ENCODE results near the gene B9D2. TPM values are rescaled to one million over a fixed set of nuclear protein-coding genes. Genes with fewer than 3 reads are reported as not detected.

Gene B9D2
- total RNA-seq, 4 donors from 2014 or later: 5.9 to 12.5 (median 9.9) TPM

DNA sequence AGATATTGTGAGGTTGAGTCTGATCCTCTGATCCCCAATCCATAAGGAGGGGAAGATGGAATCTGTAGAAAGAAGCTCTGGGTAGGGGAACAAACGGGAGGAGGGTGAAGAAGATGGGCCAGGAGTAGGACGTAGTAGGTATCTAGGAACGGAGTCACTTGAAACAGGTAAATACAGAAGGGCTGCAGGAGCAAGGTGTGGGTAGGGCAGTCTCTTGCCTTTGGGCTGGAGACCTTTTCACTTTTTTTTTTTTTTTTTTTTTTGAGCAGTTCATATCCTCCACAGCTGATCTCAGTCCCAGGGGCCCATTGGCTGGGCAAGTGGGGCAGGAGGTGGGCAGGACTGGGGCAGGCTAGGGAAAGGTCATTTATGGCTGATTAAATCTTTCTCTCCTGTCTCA, 35.1 kb upstream of the B9D2 start:
- WGBS, 2 donors: 83 to 84% methylated on average over 3 of the region's 3 CpGs
- H3K4me1 ChIP-seq: peaks cover 27 to 33% of the 10 kb centered on the region in 2 donors

DNA sequence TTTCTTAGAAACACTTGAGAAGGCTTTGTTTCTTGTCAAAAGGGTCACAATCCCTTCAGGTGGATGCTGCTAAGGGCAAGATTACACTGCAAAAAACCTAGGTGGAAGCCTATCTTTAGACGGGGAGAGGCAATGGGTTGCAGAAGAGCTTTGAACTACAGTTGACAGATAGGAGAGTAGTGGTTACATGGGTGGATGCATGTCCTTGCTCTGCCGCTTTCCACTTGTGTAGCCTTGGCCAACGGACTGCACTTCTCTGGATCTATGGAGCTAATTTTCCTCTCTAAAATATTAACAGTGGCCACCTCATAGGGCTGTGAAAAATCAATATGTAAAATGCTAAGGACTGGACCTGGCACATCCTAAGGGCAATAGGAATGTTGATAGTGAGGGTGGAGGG, 34.6 kb upstream of the B9D2 start:
- no peak for DNase-seq
- H3K36me3 ChIP-seq: no peaks in the 10 kb centered on the region
- WGBS, 2 donors: 25 to 34% methylated on average over 3 of the region's 3 CpGs
- TF ChIP-seq, protein P1, sequence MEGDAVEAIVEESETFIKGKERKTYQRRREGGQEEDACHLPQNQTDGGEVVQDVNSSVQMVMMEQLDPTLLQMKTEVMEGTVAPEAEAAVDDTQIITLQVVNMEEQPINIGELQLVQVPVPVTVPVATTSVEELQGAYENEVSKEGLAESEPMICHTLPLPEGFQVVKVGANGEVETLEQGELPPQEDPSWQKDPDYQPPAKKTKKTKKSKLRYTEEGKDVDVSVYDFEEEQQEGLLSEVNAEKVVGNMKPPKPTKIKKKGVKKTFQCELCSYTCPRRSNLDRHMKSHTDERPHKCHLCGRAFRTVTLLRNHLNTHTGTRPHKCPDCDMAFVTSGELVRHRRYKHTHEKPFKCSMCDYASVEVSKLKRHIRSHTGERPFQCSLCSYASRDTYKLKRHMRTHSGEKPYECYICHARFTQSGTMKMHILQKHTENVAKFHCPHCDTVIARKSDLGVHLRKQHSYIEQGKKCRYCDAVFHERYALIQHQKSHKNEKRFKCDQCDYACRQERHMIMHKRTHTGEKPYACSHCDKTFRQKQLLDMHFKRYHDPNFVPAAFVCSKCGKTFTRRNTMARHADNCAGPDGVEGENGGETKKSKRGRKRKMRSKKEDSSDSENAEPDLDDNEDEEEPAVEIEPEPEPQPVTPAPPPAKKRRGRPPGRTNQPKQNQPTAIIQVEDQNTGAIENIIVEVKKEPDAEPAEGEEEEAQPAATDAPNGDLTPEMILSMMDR (IDR thresholded peaks at IDR 0.05): no peak
- peaks cover 26 to 28% of the 10 kb centered on the region in 2 donors for H3K4me1 ChIP-seq
- peak overlapping the region in 2 of 3 donors; percentile 64 to 88 for H3K4me3 ChIP-seq (replicated peaks in 1 of 3)
- H3K27ac ChIP-seq: no peak overlapping the region
- intact Hi-C loops (cut with DNase I): no loop called here
- H3K27me3 ChIP-seq: no peaks in the 10 kb centered on the region
- no peaks in the 10 kb centered on the region for H3K9me3 ChIP-seq

More for the DNA sequence above, 35.1 kb upstream of the B9D2 start:
- TF ChIP-seq POLR2A (IDR thresholded peaks at IDR 0.05): no peak
- TF ChIP-seq, protein P1 (IDR thresholded peaks at IDR 0.05): no peak
- no peaks in the 10 kb centered on the region for H3K27me3 ChIP-seq
- DNase-seq: no peak
- no peak overlapping the region for H3K4me3 ChIP-seq (replicated peaks in 1 of 3)
- intact Hi-C loops (cut with DNase I): no loop called here
- H3K27ac ChIP-seq: no peak overlapping the region
- H3K9me3 ChIP-seq: no peaks in the 10 kb centered on the region
- no peaks in the 10 kb centered on the region for H3K36me3 ChIP-seq

DNA sequence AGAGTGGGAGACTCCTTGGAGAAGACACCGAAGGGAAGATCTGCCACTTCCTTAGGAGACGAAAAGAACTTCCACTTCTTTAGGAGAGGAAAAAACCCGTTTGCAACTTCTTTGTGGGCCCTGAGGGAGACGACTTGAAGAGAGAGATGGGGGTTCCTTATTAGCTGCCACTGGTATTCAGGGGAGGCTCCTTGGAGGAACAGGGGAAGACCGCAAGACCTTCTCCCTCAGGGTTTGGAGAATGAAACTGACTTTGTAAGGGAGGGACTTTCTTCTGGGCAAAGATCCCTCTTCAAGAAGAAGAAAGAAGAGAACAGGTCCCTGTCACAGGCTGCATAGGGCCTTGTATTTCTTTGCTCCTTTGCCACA, 34.1 kb upstream of the B9D2 start:
- intact Hi-C loops (cut with DNase I): no loop called here
- TF ChIP-seq, protein P1 (IDR thresholded peaks at IDR 0.05): no peak
- TF ChIP-seq POLR2A (IDR thresholded peaks at IDR 0.05): no peak
- WGBS, 2 donors: 0% methylated on average over 5 of the region's 5 CpGs
- H3K27ac ChIP-seq: peak overlapping the region; percentile 82 to 90 (median 88)
- peak overlapping the region; percentile 49 to 88 (median 64) for H3K4me3 ChIP-seq (replicated peaks in 1 of 3)
- H3K27me3 ChIP-seq: no peaks in the 10 kb centered on the region
- no peaks in the 10 kb centered on the region for H3K36me3 ChIP-seq
- no peak for DNase-seq
- peaks cover 21 to 23% of the 10 kb centered on the region in 2 donors for H3K4me1 ChIP-seq
- H3K9me3 ChIP-seq: no peaks in the 10 kb centered on the region

DNA sequence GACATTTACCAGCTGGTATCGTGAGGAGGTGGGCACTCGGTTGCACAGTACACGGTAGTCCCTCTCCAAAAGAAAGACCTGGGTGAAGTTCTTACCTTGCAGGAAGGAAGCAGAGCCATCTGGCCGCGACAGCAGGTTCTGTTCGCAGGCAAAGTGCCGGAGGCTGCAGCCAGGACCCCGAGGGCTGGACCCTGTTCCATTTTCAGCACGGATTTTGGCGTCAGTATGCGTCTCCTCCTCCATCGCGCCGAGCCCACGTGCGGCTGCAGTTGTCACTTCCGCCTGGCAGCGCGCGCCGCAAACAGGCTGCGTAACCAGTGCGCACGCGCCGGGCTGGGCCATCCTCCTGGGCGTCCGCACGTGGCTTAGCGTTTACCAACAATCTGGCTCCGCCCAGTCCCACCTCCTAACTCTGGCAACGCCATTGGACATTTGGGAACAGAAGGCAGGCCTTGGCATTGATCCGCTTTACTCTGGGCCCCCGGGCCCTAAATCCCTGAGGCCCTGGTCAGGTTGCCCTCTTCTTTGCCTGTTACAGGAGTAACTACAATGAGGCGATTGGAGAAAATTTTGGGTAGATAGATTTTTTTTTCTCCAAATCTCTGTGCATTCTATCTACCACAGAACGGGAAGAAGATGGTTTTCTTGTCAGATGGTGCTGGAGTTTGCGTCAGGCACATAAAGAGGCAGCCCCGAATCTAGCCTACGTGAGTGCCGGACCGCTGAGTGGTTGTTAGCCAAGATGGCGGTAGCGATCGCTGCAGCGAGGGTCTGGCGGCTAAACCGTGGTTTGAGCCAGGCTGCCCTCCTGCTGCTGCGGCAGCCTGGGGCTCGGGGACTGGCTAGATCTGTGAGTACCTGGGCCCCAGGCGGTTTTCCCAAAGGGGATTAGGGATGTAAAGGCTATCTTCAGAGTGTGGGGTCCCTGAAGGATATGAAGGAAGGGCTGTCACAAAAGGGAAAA, 33.4 kb upstream of the B9D2 start, which contains the start of the genes BCKDHA and EXOSC5:
Gene BCKDHA, plus strand, starts transcription at position 733 of the 964 bp plus-strand sequence. Its CDS starts 10 bp downstream, at position 743.
Gene EXOSC5, minus strand, starts transcription at position 274 of the 964 bp plus-strand sequence. Its CDS starts 31 bp downstream, at position 243.
- H3K27me3 ChIP-seq: no peaks in the 10 kb centered on the region
- H3K9me3 ChIP-seq: no peaks in the 10 kb centered on the region
- peak; percentile 100 for DNase-seq
- peak within 1 kb of the TSS; percentile 49 to 88 (median 64) for H3K4me3 ChIP-seq (replicated peaks in 1 of 3)
- intact Hi-C loops (cut with DNase I): no loop called here
- H3K27ac ChIP-seq: peak within 1 kb of the TSS; percentile 82 to 90 (median 88)
- peaks cover 16 to 18% of the 10 kb centered on the region in 2 donors for H3K4me1 ChIP-seq
- TF ChIP-seq, protein P1 (IDR thresholded peaks at IDR 0.05): peak in 1 of 6 experiments; percentile 8
- peak in 1 of 2 donors; percentile 48 for TF ChIP-seq POLR2A (IDR thresholded peaks at IDR 0.05)
- H3K36me3 ChIP-seq: no peaks in the 10 kb centered on the region
- WGBS, 2 donors: 0 to 1% methylated on average over 30 to 44 of the region's 50 CpGs

DNA sequence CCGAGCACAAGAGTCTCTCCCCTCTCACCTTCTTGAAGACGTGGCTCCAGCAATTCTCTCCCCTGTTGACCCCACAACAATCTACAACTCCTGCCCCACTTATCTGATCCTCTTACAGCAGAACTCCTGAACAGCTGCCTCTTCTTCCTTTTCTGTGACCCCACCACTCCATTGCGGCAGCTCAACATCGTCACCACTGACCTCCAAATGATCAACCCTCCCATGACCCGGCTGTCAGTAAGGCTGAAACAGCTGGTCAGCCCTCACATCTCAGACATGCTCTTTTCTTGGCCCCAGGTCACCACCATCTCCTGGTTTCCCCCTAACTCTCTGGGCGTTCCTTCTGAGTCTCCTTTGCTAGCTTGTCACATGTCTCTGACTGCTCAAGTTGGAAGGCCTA, 31.4 kb upstream of the B9D2 start:
- H3K27ac ChIP-seq: no peak overlapping the region
- WGBS, 2 donors: 75 to 85% methylated on average over 6 of the region's 6 CpGs
- no peaks in the 10 kb centered on the region for H3K27me3 ChIP-seq
- peaks cover 0 to 8% of the 10 kb centered on the region in 2 donors for H3K36me3 ChIP-seq
- no peak for DNase-seq
- no peaks in the 10 kb centered on the region for H3K9me3 ChIP-seq
- peaks cover 14 to 18% of the 10 kb centered on the region in 2 donors for H3K4me1 ChIP-seq
- no peak for TF ChIP-seq POLR2A (IDR thresholded peaks at IDR 0.05)
- TF ChIP-seq, protein P1 (IDR thresholded peaks at IDR 0.05): no peak
- intact Hi-C loops (cut with DNase I): no loop called here
- no peak overlapping the region for H3K4me3 ChIP-seq (replicated peaks in 1 of 3)
